Measurements from ENCODE around the gene GABRR1.
"Not testable (repeated sequence)": the region's sequence is repeated elsewhere in the genome, so short reads cannot be mapped to it uniquely, and the experiment has no call there.

Gene GABRR1

GRCh38 chr6:89160331-89161092, 56.6 kb downstream of the GABRR1 start:
- DNase-seq = no peak

GRCh38 chr6:89154131-89154530, 63.0 kb downstream of the GABRR1 start:
- no peak for DNase-seq

GRCh38 chr6:89148016-89148750, 69.0 kb downstream of the GABRR1 start:
- peak in 3 of 56 donors; percentile 1 to 8 (median 6) for DNase-seq

GRCh38 chr6:89146718-89147700, 70.1 kb downstream of the GABRR1 start:
- peak in 2 of 56 donors; percentile 5 to 10 for DNase-seq

- DNase-seq = peak in 42 of 56 donors; percentile 6 to 71 (median 38)
Observed at GRCh38 chr6:89145956-89146717, 71.0 kb downstream of the GABRR1 start, which contains the start of gene PM20D2. Gene PM20D2, plus strand, starts transcription at chr6:89146055. Its CDS starts 90 bp downstream, at chr6:89146145.

GRCh38 chr6:89145091-89145955, 71.8 kb downstream of the GABRR1 start:
- peak in 5 of 56 donors; percentile 7 to 52 (median 37) for DNase-seq

GRCh38 chr6:89144354-89144906, 72.7 kb downstream of the GABRR1 start:
- DNase-seq = no peak

GRCh38 chr6:89140347-89141156, 76.6 kb downstream of the GABRR1 start:
- no peak for DNase-seq

- DNase-seq = no peak
Observed at GRCh38 chr6:89139509-89140346, 77.4 kb downstream of the GABRR1 start.

GRCh38 chr6:89138173-89138572, 79.0 kb downstream of the GABRR1 start:
- DNase-seq = no peak

- DNase-seq = no peak
Observed at GRCh38 chr6:89134723-89135122, 82.4 kb downstream of the GABRR1 start.

GRCh38 chr6:89133981-89134380, 83.2 kb downstream of the GABRR1 start:
- DNase-seq = no peak

GRCh38 chr6:89132057-89132456, 85.1 kb downstream of the GABRR1 start:
- no peak for DNase-seq

- no peak for DNase-seq
Observed at GRCh38 chr6:89131599-89131998, 85.6 kb downstream of the GABRR1 start.

GRCh38 chr6:89128256-89128671, 88.9 kb downstream of the GABRR1 start:
- DNase-seq = not testable (repeated sequence)
